ENCODE measurements around the gene CHAF1A. TPM values are rescaled to one million over a fixed set of nuclear protein-coding genes. Genes with fewer than 3 reads are reported as not detected.

The CHAF1A gene
- total RNA-seq, 1 experiment from 2014 or later, result 19.0 TPM

- DNase-seq (ENCODE audit: low spot score), result no peak
These were observed 25.3 kb upstream of the CHAF1A start for GRCh38 chr19:4376991-4377781.

- DNase-seq (ENCODE audit: low spot score), result no peak
These were observed 23.6 kb upstream of the CHAF1A start for GRCh38 chr19:4378886-4379285.

GRCh38 chr19:4379383-4380253, 22.8 kb upstream of the CHAF1A start:
- DNase-seq (ENCODE audit: low spot score), result peak; percentile 87

- no peak for DNase-seq (ENCODE audit: low spot score)
These were observed 22.1 kb upstream of the CHAF1A start for GRCh38 chr19:4380254-4380727.

- no peak for DNase-seq (ENCODE audit: low spot score)
These were observed 17.0 kb upstream of the CHAF1A start for GRCh38 chr19:4385291-4386040.

- DNase-seq (ENCODE audit: low spot score), result no peak
These were observed 16.2 kb upstream of the CHAF1A start for GRCh38 chr19:4386041-4386782.

- DNase-seq (ENCODE audit: low spot score), result no peak
These were observed 13.9 kb upstream of the CHAF1A start for GRCh38 chr19:4388337-4389063.

- no peak for DNase-seq (ENCODE audit: low spot score)
These were observed 13.4 kb upstream of the CHAF1A start for GRCh38 chr19:4389064-4389375.

GRCh38 chr19:4389511-4390016, 12.9 kb upstream of the CHAF1A start:
- no peak for DNase-seq (ENCODE audit: low spot score)

GRCh38 chr19:4390017-4390566, 12.3 kb upstream of the CHAF1A start:
- no peak for DNase-seq (ENCODE audit: low spot score)

- DNase-seq (ENCODE audit: low spot score), result no peak
These were observed 11.7 kb upstream of the CHAF1A start for GRCh38 chr19:4390567-4391305.

- no peak for DNase-seq (ENCODE audit: low spot score)
These were observed 11.1 kb upstream of the CHAF1A start for GRCh38 chr19:4391306-4391693.

GRCh38 chr19:4391701-4392483, 10.5 kb upstream of the CHAF1A start:
- no peak for DNase-seq (ENCODE audit: low spot score)

GRCh38 chr19:4393947-4394590, 8.4 kb upstream of the CHAF1A start:
- no peak for DNase-seq (ENCODE audit: low spot score)

GRCh38 chr19:4396949-4397783, 5.3 kb upstream of the CHAF1A start:
- no peak for DNase-seq (ENCODE audit: low spot score)

GRCh38 chr19:4399812-4400134, 2.7 kb upstream of the CHAF1A start:
- no peak for DNase-seq (ENCODE audit: low spot score)

GRCh38 chr19:4400135-4400936, 2.1 kb upstream of the CHAF1A start, which contains the start of gene SH3GL1:
Gene SH3GL1 (minus strand): TSS chr19:4400547. CDS start chr19:4400368, 179 bp downstream.
- peak; percentile 83 for DNase-seq (ENCODE audit: low spot score)

All from H4 (cell line).